GM21825 (cell line): Measurements from ENCODE around the gene OR4K1.
"Not testable (repeated sequence)": the region's sequence is repeated elsewhere in the genome, so short reads cannot be mapped to it uniquely, and the experiment has no call there.

ENCODE experiments used
- ATAC-seq: cut with Tn5 transposase; IDR thresholded peaks from one replicate; pipeline ENCODE4 v1.9.1; 2021; ENCODE audit warnings: mild to moderate bottlenecking, moderate library complexity; ENCODE audit not compliant: unreplicated experiment

OR4K1 gene, protein sequence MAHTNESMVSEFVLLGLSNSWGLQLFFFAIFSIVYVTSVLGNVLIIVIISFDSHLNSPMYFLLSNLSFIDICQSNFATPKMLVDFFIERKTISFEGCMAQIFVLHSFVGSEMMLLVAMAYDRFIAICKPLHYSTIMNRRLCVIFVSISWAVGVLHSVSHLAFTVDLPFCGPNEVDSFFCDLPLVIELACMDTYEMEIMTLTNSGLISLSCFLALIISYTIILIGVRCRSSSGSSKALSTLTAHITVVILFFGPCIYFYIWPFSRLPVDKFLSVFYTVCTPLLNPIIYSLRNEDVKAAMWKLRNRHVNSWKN

DNA sequence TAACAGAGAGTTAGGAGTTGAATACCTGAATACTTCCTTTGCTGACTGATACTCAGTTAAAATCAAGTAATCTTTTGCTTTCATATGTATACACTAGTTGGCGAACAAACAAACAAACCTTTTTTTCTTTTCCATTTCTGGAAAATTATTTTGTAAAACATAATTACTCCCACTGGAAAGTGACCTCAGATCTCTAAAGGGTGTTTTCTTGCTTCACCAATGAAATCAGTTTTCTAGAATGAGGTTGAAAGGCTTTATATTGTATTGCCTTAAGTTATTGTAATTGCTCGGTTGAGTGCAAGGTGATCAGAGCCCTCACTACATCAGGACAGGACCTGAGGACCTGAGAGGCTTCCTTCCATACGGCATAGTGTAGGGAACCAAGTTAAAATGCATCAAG lies at the start of gene OR4K1:
OR4K1 (plus strand) TSS at position 301 of the 400 bp plus-strand sequence. CDS start 4,750 bp downstream, outside the sequence.
- no peak for ATAC-seq

DNA sequence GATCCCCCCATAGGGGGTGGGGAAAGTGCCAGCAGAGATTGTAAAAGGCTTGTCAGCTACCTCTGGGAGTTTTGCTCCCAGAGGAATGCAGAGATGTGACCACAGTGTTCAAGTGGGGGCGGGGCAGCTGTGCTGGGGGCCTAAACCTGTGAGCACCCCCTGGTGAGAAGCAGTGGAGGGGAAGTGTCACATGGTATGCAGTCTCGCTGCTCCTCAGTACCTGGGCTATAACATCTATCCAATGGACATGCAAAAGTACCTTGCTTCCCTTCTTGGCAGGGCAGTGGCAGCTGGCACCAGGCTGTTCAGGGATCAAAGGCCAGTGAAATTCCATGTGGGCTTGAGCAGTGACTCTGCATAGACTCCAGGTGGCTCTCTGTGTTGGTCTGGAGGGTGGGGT lies 35.4 kb upstream of the OR4K1 start:
- ATAC-seq: no peak

- no peak for ATAC-seq
Observed at GRCh38 chr14:19900999-19901398, 29.7 kb upstream of the OR4K1 start.

- no peak for ATAC-seq
Observed at GRCh38 chr14:19902409-19902808, 28.3 kb upstream of the OR4K1 start.

DNA sequence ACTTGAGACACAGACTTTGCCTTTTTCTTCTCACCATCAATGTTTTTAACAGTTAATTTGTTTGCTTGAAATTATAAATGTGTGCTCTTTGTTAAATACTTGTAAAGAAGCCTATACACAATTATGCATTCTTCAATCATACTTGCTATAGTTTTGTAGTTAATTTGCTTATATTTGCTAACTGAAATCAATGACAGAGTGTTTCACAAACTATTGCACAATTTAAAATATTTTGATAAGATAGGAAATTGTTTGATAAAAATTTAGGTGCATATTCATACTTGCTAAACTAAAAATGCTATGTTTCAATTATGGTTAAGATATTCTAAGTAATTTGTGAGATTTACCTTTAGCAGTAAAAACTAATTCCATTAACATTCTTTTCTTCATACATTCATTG lies 24.1 kb upstream of the OR4K1 start:
- ATAC-seq: no peak

DNA sequence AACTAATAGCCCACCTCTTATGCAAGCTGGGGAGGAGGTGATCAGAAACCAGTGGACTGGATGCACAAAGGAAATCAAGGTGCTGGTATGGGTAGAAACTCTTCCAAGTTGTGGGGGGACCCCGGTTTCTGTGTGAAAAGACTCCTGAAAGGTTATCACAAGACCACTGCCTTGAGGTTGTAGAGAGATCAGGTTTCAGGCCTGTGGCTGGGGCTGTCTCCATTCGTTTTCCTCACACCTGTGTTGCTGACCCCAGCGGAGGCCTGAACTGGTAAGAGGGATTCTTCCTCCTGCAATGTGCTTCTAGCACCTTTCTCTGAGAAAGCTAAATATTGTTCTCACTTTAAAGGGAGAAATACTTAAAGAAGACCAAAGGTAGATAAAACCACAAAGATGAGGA lies 19.6 kb upstream of the OR4K1 start:
- no peak for ATAC-seq

- ATAC-seq: no peak
Observed at GRCh38 chr14:19917243-19917642, 13.5 kb upstream of the OR4K1 start.

- no peak for ATAC-seq
Observed at GRCh38 chr14:19917955-19918518, 12.7 kb upstream of the OR4K1 start.

DNA sequence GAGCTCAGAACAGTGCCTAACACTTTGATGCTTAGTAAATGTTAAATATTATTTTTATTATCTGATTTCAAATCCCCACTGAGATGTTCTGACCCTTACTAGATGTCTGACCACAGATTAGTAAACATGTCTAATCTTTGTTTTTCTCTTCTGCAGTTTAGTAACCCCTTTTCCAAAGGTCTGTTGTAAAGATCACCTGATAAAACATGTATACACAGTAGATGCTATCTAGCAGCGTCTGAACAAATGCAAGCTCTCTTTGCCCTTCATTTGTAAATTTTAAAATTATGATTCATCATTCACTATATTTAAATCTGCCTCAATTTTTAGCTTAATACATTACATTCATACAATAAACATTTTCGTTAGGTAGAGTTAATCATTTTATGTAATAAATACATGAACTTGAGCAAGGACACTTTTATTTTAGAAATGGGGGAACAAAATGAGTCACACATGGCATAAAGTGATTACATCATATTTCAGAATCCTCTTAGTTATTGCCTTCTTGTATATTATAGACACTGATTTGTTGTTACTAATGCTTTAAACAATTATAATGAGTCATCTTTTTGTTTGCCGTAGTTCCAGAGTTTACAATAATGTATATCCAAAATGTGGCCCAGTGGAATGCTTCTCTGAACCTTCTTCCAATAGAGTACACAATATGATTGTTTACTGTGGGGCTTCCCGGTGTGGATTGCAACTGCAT lies 12.0 kb upstream of the OR4K1 start:
- no peak for ATAC-seq

DNA sequence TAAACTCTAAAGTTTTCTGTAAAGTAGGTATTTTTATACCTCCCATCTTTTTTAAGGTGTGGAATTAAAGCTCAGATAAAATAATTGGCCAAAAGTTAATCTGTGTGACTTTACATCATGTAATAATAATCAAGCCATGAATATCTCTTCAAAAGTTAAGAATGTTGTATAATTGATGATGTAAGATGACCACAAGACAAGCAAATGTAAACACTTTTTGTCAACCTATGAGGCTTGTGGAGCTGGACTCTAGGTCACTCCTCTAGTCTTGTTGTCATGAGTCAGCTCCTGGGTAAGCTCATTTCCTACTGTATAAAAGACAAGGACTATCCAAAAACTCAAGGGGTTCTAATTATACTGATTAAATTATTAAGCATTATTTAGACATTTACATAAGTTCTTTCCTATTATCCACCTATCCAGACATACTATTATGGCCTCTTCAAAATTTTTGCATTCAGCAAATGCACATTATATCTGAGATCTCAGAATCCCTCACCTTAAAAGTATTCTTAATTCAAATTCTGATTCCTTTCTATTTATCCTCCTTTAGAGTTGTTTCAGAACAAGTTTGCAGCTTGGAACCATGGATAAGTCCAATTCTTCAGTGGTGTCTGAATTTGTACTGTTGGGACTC lies 10.6 kb upstream of the OR4K1 start, which contains the start of gene OR4K5:
OR4K5 (plus strand) TSS at position 587 of the 637 bp plus-strand sequence; CDS start at position 587, 0 bp downstream.
- ATAC-seq: no peak

- no peak for ATAC-seq
Observed at GRCh38 chr14:19941668-19942067, 11.0 kb downstream of the OR4K1 start.

GRCh38 chr14:19947413-19948090 lies 16.8 kb downstream of the OR4K1 start:
- no peak for ATAC-seq

GRCh38 chr14:19949218-19949617 lies 18.5 kb downstream of the OR4K1 start:
- ATAC-seq: no peak

- not testable (repeated sequence) for ATAC-seq
Observed at GRCh38 chr14:19969735-19970134, 39.0 kb downstream of the OR4K1 start.

DNA sequence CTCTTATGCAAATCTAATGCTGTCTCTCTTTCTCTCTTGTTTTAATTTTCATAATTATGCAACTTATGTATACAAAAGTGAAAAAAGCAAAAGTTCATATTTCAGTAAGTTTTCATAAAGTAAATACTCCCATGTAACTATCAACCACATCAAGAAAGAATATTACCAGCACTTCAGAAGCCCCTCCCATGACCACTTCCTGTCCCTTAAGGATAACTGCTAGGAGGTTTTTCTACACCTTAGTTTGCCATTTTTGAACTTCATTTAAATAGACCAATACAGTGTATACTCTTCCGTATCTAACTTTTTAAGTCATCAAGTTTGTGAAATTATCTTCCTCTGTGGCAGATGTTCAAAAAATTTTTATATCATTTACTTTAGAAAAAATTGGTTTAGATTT lies 44.1 kb downstream of the OR4K1 start:
- no peak for ATAC-seq

DNA sequence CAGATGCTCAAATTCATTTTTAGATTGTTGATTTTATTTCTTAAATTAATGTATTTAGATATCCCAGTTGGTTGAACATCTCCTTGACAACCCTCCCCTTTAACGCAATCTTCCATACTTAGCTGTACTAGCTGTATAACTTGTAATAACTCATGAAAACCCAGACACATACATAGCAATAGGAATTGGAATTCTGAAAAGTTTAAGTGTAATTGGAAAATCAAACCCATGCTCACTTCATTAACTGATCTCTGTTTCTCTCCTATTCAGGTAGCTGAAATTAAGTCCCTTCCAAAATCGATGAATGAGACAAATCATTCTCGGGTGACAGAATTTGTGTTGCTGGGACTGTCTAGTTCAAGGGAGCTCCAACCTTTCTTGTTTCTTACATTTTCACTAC lies 44.6 kb downstream of the OR4K1 start, which contains the start of gene OR4K15:
OR4K15 (plus strand) TSS at position 301 of the 400 bp plus-strand sequence; CDS start at position 301, 0 bp downstream.
- no peak for ATAC-seq
